Measurements from ENCODE around the gene RAB21. TPM values are rescaled to one million over a fixed set of nuclear protein-coding genes. Genes with fewer than 3 reads are reported as not detected.
A peak's percentile ranks its signal among the peaks of the same experiment; 100 is the strongest.

Gene RAB21
- total RNA-seq, 1 donor from 2014 or later, result 170 TPM

DNA sequence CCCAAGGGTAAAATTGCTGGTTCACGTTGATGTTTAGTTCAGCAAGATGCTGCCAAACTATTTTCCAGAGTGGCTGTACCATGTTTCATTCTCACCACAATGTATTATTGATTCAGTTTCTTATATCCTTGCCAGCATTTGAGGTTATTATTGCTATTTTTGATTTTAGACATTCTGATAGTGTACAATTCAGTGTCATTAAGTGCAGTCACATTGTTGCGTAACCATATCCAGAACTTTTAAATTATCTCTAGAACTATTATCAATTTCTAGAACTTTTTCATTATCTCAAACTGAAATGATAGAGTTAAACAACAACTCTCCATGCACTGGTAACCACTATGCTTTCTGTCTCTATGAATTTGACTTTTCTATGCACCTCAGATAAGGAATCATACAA lies 74.2 kb downstream of the RAB21 start:
- intact Hi-C loops (cut with micrococcal nuclease), result no loop called here
- no peak overlapping the region for H3K4me3 ChIP-seq
- no peaks in the 10 kb centered on the region for H3K36me3 ChIP-seq
- DNase-seq, result no peak
- H3K9me3 ChIP-seq (replicated peaks), result no peaks in the 10 kb centered on the region
- no peaks in the 10 kb centered on the region for H3K27me3 ChIP-seq (ENCODE audit: low read depth)
- H3K4me1 ChIP-seq, result no peaks in the 10 kb centered on the region
- TF ChIP-seq, protein P1, sequence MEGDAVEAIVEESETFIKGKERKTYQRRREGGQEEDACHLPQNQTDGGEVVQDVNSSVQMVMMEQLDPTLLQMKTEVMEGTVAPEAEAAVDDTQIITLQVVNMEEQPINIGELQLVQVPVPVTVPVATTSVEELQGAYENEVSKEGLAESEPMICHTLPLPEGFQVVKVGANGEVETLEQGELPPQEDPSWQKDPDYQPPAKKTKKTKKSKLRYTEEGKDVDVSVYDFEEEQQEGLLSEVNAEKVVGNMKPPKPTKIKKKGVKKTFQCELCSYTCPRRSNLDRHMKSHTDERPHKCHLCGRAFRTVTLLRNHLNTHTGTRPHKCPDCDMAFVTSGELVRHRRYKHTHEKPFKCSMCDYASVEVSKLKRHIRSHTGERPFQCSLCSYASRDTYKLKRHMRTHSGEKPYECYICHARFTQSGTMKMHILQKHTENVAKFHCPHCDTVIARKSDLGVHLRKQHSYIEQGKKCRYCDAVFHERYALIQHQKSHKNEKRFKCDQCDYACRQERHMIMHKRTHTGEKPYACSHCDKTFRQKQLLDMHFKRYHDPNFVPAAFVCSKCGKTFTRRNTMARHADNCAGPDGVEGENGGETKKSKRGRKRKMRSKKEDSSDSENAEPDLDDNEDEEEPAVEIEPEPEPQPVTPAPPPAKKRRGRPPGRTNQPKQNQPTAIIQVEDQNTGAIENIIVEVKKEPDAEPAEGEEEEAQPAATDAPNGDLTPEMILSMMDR (IDR thresholded peaks at IDR 0.05; ENCODE audit: borderline replicate concordance), result no peak
- H3K27ac ChIP-seq (replicated peaks), result no peak overlapping the region

DNA sequence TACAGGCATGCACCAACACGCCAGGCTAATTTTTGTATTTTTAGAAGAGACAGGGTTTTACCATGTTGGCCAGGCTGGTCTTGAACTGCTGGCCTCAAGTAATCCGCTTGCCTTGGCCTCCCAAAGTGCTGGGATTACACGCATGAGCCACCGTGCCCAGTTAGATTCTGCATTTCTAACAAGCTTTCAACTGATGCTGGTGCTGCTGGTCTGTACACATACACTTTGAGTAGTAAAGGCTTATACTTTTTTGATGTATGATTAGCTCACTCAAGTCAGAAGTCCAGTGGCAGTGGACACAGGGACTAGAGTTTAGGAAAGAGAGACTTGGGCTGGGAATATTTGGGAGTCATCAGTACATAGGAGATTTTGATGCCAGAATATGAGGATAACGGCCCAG lies 82.7 kb downstream of the RAB21 start:
- H3K4me3 ChIP-seq, result no peak overlapping the region
- no peak for DNase-seq
- H3K36me3 ChIP-seq, result no peaks in the 10 kb centered on the region
- H3K9me3 ChIP-seq (replicated peaks), result no peaks in the 10 kb centered on the region
- TF ChIP-seq, protein P1 (IDR thresholded peaks at IDR 0.05; ENCODE audit: borderline replicate concordance), result no peak
- intact Hi-C loops (cut with micrococcal nuclease), result no loop called here
- no peak overlapping the region for H3K27ac ChIP-seq (replicated peaks)
- no peaks in the 10 kb centered on the region for H3K27me3 ChIP-seq (ENCODE audit: low read depth)
- peaks cover 36% of the 10 kb centered on the region for H3K4me1 ChIP-seq

DNA sequence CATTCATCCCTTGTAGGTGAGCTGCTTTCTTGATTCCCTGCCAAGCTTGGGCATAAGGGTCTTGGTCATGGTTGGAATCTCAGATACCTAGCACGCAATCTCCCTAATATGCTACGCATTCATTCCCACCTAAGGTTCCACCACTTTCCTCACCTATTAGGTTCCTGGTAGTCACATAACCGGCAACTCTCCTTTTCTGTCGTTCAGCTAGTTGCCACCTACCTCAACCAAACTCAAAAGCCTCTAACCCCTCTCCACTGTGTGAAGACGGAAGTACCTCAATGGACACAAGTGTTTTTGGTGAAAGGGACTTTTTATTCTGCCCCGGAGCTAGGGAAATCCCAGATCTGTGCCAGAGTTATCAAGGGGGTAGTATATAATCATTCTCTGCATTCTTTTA lies 83.6 kb downstream of the RAB21 start:
- Histone ChIP-seq H3K27ac (replicated peaks) (no peak overlapping the region), H3K27me3 (ENCODE audit: low read depth) (no peaks in the 10 kb centered on the region), H3K9me3 (replicated peaks) (no peaks in the 10 kb centered on the region), H3K36me3 (no peaks in the 10 kb centered on the region), H3K4me1 (peaks cover 45% of the 10 kb centered on the region), H3K4me3 (no peak overlapping the region)
- intact Hi-C loops (cut with micrococcal nuclease), result no loop called here
- no peak for DNase-seq
- TF ChIP-seq, protein P1 (IDR thresholded peaks at IDR 0.05; ENCODE audit: borderline replicate concordance), result no peak

DNA sequence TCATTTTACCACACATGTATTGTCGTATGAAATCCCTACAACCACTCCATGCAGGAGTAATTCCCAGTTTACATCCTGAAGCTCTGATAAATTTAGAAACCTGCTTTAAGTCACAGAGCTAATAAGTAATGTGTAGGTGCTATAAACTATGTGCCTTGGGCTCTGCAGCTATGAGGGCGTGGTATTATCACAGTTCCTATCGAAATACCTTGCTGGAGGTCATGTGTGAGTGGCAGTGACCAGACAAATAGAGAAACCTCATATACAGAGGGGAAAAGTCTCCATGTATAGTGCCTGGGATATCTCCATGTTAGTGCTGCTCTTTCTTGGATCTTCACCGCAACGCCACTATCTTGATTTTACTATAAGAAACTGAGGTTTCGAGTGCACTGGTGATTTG lies 84.0 kb downstream of the RAB21 start:
- H3K9me3 ChIP-seq (replicated peaks), result no peaks in the 10 kb centered on the region
- H3K27me3 ChIP-seq (ENCODE audit: low read depth), result no peaks in the 10 kb centered on the region
- DNase-seq, result no peak
- no peaks in the 10 kb centered on the region for H3K36me3 ChIP-seq
- H3K4me1 ChIP-seq, result peaks cover 50% of the 10 kb centered on the region
- TF ChIP-seq, protein P1 (IDR thresholded peaks at IDR 0.05; ENCODE audit: borderline replicate concordance), result no peak
- intact Hi-C loops (cut with micrococcal nuclease), result no loop called here
- peak overlapping the region; percentile 95 for H3K27ac ChIP-seq (replicated peaks)
- H3K4me3 ChIP-seq, result peak overlapping the region; percentile 84

DNA sequence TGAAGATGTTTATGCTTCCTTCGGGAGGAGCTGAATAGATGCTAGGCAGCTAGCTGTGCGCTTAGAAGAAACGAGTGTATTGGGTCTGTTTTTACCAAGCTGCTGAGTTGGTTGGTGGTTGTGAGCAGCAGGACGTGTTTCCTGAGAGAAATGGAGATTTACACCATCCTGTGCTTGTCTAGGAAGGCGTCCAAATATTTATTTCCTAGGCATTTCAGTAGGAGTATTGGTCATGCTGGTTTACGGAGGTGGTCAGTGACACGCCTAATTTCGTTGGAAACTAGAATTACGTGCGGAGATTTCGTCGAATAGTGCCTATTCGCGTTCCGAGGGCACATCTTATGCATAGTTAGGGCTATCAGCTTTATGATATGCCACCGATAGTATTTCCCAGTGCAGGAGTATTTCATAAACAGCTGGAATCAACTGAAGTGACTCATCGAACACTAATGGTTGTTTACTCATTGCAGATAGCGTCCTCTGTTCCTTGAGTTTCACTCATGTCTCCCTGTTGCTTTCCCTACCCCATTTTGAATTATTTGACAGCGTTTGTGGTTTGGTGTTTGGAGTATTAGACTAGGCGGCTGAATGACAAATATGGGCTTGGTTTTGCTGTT lies 85.7 kb downstream of the RAB21 start:
- Histone ChIP-seq H3K27ac (replicated peaks) (peak overlapping the region; percentile 95), H3K36me3 (no peaks in the 10 kb centered on the region), H3K27me3 (ENCODE audit: low read depth) (no peaks in the 10 kb centered on the region), H3K4me3 (peak overlapping the region; percentile 84), H3K4me1 (peaks cover 65% of the 10 kb centered on the region), H3K9me3 (replicated peaks) (no peaks in the 10 kb centered on the region)
- TF ChIP-seq, protein P1 (IDR thresholded peaks at IDR 0.05; ENCODE audit: borderline replicate concordance), result no peak
- intact Hi-C loops (cut with micrococcal nuclease), result no loop called here
- DNase-seq, result no peak
